Activated CD4-positive, alpha-beta memory T cell treated with anti-CD3 and anti-CD28 coated beads, Interleukin-2, amount 10 ng/mL, durations not matched to agents 7 days and 5 days (primary cell): ENCODE results near the gene NEDD4L. TPM values are rescaled to one million over a fixed set of nuclear protein-coding genes. Genes with fewer than 3 reads are reported as not detected.

ENCODE experiments used
- CTCF ChIA-PET: fragments of 350-600 bp; sonication (Branson Sonifier 250); formaldehyde crosslinking; loops from one replicate; lab custom pipeline; 2021; ENCODE audit warnings: antibody characterized with exemption, inconsistent platforms; lab: Charles Lee
- POLR2A ChIA-PET: fragments of 350-600 bp; sonication (Branson Sonifier 250); formaldehyde crosslinking; loops from one replicate; lab custom pipeline; 2021; ENCODE audit warnings: antibody characterized with exemption; lab: Charles Lee
- DNase-seq: peaks from one replicate; pipeline ENCODE4 v3.0.0-alpha.2; 2020
- H3K27ac Mint-ChIP-seq: one replicate; pipeline ENCODE4 v1.8.0; 2021; ENCODE audit warnings: mild to moderate bottlenecking, mixed read lengths
- H3K27me3 Mint-ChIP-seq: one replicate; pipeline ENCODE4 v1.8.0; 2021; ENCODE audit warnings: mixed read lengths
- H3K36me3 Mint-ChIP-seq: one replicate; pipeline ENCODE4 v1.8.0; 2021; ENCODE audit warnings: low read depth, mixed read lengths
- H3K4me1 Mint-ChIP-seq: one replicate; pipeline ENCODE4 v1.8.0; 2021; ENCODE audit warnings: mixed read lengths
- H3K4me3 Mint-ChIP-seq: one replicate; pipeline ENCODE4 v1.8.0; 2021; ENCODE audit warnings: mild to moderate bottlenecking, mixed read lengths
- H3K9me3 Mint-ChIP-seq: one replicate; pipeline ENCODE4 v1.8.0; 2021; ENCODE audit warnings: mixed read lengths
- total RNA-seq, 2 experiments: library from RNA; stranded (reverse); gene quantifications; one replicate each; pipeline ENCODE4 v1.2.3, GENCODE V29; 2021

NEDD4L gene
- total RNA-seq, 2 experiments from 2014 or later: 4.6 to 5.8 TPM

- Mint-ChIP-seq H3K9me3 (no peaks in the 10 kb centered on the region), H3K4me3 (no peak overlapping the region), H3K27me3 (peaks cover 1% of the 10 kb centered on the region), H3K27ac (no peak overlapping the region), H3K36me3 (no peaks in the 10 kb centered on the region), H3K4me1 (peaks cover 26% of the 10 kb centered on the region)
- CTCF ChIA-PET: no interaction called here
- DNase-seq: no peak
- POLR2A ChIA-PET: no interaction called here
Observed at GRCh38 chr18:58402951-58403702, 359.1 kb downstream of the NEDD4L start.

DNA sequence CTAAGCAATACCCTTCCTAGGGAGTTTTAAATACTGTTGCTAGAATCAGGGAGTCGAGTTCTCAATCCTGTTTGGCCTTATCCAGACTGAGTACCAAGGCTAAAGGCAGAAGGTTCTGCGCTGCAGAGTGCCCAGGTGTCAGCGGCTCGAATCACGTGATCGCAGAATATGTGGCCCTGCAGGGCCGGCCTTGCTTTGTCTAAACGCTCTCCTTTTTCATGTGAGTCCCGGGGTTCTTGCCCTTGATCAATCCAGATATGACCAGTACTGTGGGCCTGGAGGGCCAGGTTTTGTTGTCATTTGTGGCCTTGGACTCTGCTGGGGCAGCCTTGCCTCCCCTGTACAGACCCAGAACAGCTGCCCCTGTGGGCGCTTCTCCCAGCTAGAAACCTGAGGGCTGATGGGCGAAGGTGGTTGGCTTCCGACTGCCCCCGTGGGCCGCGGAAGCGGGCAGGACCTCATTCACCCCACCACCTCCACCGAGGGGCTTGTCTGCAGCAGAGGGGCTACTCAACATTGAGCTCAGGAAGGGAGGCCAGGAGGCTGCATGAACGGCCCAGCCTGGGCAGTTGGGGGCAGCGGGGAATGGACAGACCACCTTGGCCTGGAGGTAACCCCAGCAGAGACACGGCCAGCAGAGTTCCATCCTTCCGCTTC lies 359.9 kb downstream of the NEDD4L start:
- peaks cover 22% of the 10 kb centered on the region for H3K4me1 Mint-ChIP-seq
- no peaks in the 10 kb centered on the region for H3K9me3 Mint-ChIP-seq
- H3K36me3 Mint-ChIP-seq: no peaks in the 10 kb centered on the region
- ChIA-PET POLR2A (no interaction called here), CTCF (no interaction called here)
- no peak for DNase-seq
- peaks cover 1% of the 10 kb centered on the region for H3K27me3 Mint-ChIP-seq
- no peak overlapping the region for H3K4me3 Mint-ChIP-seq
- no peak overlapping the region for H3K27ac Mint-ChIP-seq

DNA sequence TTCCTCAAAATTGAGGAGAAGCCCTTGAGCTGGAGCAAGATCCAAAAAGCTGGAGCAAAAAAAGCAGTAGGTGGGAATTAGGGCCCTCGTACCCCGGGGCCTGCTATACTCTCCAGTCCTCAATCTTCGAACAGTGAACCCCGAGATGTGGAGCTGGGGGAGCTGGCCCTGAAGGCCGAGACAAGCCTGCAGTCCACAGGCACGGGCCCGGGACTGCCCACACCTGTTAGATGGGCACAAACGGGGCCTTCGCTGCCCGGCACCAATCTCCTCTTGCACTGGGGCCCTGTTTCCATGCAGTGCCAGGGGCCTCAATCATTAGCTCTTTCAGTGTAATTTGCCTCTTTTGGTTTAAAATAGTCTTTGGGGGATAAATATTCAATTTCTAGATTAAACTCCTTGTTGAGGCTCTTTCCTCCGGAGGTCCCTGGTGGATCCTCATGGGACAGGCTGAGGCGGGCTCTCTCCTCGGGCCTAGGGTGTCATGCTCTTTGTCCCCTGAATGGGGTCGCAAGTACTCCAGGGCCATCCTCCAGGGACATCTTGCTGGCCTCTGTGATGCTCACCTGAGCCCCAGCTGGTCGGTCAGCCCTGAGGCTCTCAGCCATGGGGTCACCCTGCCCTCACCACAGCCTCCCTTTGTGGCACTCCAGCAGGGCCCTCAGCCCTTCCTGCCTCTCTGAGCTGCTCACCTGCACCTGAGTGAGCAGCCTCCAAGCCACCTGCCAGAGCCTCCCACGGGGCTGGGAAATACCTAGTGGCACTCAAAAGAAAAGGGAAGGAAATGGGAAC lies 361.3 kb downstream of the NEDD4L start:
- H3K4me1 Mint-ChIP-seq: peaks cover 13% of the 10 kb centered on the region
- no peaks in the 10 kb centered on the region for H3K9me3 Mint-ChIP-seq
- no peak overlapping the region for H3K4me3 Mint-ChIP-seq
- no peaks in the 10 kb centered on the region for H3K36me3 Mint-ChIP-seq
- no peak overlapping the region for H3K27ac Mint-ChIP-seq
- peaks cover 1% of the 10 kb centered on the region for H3K27me3 Mint-ChIP-seq
- no peak for DNase-seq
- ChIA-PET POLR2A (no interaction called here), CTCF (no interaction called here)

DNA sequence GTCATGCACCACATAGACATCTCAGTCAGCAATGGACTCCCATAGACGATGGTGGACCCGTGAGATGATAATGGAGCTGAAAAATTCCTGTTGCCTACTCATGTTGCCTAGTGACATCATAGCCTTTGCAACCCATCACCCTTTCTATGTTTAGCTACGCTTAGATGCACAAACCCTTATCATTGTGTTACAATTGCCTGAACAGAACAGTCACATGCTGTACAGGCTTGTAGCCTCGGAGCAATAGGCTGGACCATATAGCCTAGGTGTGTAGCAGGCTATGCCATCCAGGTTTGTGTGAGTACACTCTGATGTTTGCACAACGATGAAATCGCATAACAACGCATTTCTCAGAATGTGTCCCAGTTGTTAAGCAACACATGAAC lies 363.2 kb downstream of the NEDD4L start:
- CTCF ChIA-PET: no interaction called here

DNA sequence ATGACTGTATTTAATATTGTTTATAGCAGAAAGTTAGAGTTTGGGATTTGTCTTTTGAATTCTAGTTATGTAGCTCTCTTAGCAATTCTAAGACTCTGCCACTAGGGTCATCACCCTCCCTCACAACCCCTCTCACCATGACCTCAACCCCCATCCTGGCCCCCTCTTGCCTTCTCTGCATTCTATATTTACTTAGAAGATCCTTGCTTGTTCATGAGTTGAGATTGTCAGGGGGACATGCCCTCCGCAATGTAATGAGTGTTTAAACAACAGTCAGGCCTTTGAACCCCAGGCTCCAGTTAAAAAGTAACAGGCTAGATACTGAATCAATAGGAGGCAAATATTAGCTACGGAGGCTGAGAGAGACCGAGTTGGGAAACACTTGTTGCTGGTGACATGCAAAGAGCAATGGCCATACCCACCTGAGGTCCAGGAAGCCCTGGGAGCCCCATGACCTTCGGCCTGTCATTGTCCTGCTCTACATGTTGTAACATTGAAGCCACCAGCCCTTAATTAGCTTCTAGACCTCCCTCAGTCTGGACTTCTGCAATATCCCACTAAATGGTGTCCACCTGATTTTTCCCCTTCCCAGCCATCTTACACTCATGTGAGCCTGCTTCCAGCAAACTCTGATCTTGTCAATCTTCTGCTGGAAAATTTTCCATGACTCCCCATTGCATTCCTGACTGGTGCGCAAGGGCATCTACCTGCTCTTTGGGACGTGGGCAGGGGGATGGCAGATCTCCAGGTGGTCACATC lies 363.8 kb downstream of the NEDD4L start:
- CTCF ChIA-PET: no interaction called here
- POLR2A ChIA-PET: no interaction called here
- H3K4me1 Mint-ChIP-seq: no peaks in the 10 kb centered on the region
- no peak for DNase-seq
- no peak overlapping the region for H3K4me3 Mint-ChIP-seq
- H3K27me3 Mint-ChIP-seq: peaks cover 1% of the 10 kb centered on the region
- no peaks in the 10 kb centered on the region for H3K36me3 Mint-ChIP-seq
- H3K27ac Mint-ChIP-seq: no peak overlapping the region
- no peaks in the 10 kb centered on the region for H3K9me3 Mint-ChIP-seq

More for the DNA sequence above, 363.2 kb downstream of the NEDD4L start:
- H3K9me3 Mint-ChIP-seq: no peaks in the 10 kb centered on the region
- H3K27me3 Mint-ChIP-seq: peaks cover 1% of the 10 kb centered on the region
- no peak for DNase-seq
- no peaks in the 10 kb centered on the region for H3K36me3 Mint-ChIP-seq
- H3K4me3 Mint-ChIP-seq: no peak overlapping the region
- no peaks in the 10 kb centered on the region for H3K4me1 Mint-ChIP-seq
- POLR2A ChIA-PET: no interaction called here
- H3K27ac Mint-ChIP-seq: no peak overlapping the region

GRCh38 chr18:58408665-58409064 lies 364.6 kb downstream of the NEDD4L start:
- H3K4me1 Mint-ChIP-seq: no peaks in the 10 kb centered on the region
- no peaks in the 10 kb centered on the region for H3K9me3 Mint-ChIP-seq
- no peaks in the 10 kb centered on the region for H3K36me3 Mint-ChIP-seq
- ChIA-PET POLR2A (no interaction called here), CTCF (no interaction called here)
- peaks cover 1% of the 10 kb centered on the region for H3K27me3 Mint-ChIP-seq
- DNase-seq: no peak
- H3K4me3 Mint-ChIP-seq: no peak overlapping the region
- H3K27ac Mint-ChIP-seq: no peak overlapping the region

DNA sequence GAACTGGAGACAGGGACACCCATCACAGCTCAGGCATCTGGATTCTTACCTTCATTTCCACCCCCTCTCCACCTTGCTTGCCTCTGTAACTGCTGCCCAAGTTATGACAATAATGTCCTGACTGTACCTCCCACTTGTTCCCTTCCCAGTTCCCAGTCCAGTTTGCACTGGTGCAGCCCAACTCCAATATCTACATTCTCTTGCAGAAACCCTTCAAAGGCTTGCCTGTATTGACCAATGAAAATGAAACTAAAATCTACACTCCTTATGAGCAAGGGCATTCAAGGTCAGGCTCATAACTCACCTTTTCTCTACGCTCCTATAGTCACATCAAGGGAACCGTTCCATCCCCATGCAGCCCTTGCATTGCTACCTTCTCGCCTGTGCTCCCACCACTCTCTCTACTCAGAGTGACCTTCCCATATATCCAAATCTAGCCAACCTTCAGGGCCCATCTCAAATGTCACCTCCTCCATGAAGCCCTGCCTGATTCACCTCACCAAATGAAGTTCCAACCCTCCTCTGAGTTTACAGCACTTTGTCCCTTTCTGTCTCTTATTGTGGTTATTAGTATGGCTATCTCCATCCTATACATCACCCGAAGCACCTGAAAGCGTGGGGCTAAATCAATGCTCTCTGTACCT lies 365.9 kb downstream of the NEDD4L start:
- CTCF ChIA-PET: no interaction called here
- Mint-ChIP-seq H3K27me3 (peaks cover 1% of the 10 kb centered on the region), H3K4me3 (no peak overlapping the region), H3K9me3 (no peaks in the 10 kb centered on the region), H3K36me3 (no peaks in the 10 kb centered on the region), H3K4me1 (no peaks in the 10 kb centered on the region), H3K27ac (no peak overlapping the region)
- POLR2A ChIA-PET: no interaction called here
- DNase-seq: no peak

DNA sequence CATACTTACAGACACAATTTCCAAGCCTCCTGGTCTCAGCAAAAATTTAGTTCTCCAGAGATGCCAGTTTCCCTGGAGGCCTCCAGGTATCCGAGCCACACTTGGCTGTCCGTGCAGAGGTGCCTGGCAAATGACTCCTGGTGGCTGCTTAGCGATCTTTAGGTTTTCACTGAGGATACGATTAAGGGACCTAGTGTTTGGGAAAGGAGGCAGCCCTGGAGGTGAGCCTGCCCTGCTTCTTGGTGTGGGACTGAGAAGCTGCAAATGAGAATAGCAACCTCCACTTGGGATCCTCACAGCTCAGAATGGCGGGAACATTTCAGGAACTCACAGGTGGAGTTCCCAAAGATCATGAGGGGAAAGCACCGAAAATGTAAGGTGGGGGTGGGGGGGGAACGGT lies 367.3 kb downstream of the NEDD4L start:
- H3K4me3 Mint-ChIP-seq: no peak overlapping the region

DNA sequence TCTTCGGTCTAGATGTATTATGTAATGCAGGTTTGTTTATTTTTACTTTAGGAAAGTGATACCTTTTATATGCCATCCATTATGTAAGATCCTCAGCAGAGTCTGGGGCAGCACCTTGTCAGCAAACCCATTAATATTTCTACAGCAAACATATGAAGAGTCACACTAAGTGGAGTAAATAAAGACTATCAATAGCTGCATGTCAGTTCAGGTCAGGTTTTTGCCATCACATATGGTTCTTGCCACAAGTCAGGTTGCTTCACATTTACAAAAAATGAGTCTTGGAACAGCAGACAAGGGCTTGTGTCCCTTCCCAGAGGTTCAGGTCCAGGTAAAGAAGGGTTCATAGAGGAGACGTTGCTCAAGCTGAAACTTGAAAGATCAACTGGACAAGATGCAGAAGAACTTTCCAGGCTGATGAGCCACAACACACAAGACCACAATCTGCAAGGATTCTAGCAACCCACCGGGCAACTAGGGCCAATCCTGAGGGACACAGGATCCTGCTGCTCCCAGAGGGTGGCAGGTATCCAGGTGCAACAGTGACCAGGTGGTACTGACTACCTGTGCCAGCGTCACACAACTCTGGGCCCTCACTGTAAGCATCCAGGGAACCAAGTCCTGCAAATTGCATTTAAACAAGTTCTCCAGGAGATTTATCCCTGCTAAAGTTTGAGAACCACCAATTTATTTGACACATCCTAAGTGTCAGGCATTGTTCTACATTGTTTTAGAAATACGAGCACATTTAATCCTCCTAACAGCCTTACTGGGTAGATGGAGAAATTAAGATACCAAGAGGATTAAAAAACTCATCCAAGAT lies 369.0 kb downstream of the NEDD4L start:
- Mint-ChIP-seq H3K4me1 (no peaks in the 10 kb centered on the region), H3K27me3 (peaks cover 3% of the 10 kb centered on the region), H3K4me3 (no peak overlapping the region), H3K36me3 (no peaks in the 10 kb centered on the region), H3K9me3 (no peaks in the 10 kb centered on the region), H3K27ac (no peak overlapping the region)
- CTCF ChIA-PET: no interaction called here
- DNase-seq: no peak
- POLR2A ChIA-PET: no interaction called here

More for the DNA sequence above, 367.3 kb downstream of the NEDD4L start:
- ChIA-PET CTCF (interaction anchor here (0.7 kb wide), 1 partner anchor 103 kb away, joined by 3 read pairs; no protein-coding TSS in a partner anchor), POLR2A (no interaction called here)
- H3K27ac Mint-ChIP-seq: no peak overlapping the region
- no peaks in the 10 kb centered on the region for H3K36me3 Mint-ChIP-seq
- no peaks in the 10 kb centered on the region for H3K9me3 Mint-ChIP-seq
- DNase-seq: no peak
- peaks cover 5% of the 10 kb centered on the region for H3K27me3 Mint-ChIP-seq
- H3K4me1 Mint-ChIP-seq: no peaks in the 10 kb centered on the region

DNA sequence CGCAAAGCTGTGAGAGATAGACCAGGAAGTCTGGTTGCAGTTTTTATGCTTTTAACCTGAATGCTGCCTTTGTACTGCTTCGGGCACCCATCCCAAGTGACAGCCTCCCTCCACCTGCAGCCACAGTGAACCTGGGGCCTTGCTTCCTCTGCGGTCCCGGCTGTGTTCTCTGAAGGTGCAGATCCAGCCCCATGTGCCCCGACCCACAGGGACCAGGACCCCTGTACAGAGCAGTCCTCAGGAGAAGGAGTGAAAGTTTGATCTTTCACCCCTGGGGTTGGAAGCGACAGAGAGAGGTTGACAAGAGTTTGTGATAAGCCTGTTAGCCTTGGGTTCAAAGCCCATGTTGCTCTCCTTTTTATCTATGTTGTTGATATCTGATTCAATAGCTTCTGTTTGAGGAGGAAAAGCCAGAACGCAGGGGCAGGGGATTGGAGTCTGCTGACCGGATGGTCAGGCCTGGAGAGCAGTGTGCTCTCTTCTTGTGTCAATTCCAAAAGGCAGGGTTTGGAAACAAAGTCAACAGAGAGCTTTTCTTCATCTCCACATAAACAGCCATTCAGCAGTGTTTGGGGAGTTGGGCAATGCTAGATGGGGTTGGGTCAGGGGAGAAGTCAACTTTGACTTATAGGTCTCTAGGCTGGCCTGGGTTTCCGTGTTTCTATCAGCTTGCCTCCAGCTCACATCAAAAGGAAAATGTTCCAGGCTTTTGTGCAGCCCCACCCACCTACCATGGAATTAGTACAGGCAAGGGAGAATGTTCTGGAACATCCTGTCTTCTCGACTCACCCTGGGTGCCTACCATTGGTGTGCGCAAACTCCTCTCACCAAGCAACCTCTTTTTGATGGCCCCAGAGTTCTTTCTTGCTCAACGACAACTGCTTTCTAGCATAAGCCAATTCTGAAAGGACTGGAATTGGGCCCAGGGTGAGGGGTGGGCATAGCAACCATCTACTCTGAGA lies 369.9 kb downstream of the NEDD4L start:
- Mint-ChIP-seq H3K9me3 (no peaks in the 10 kb centered on the region), H3K27ac (no peak overlapping the region)
- POLR2A ChIA-PET: no interaction called here

GRCh38 chr18:58416014-58416703 lies 372.1 kb downstream of the NEDD4L start:
- Mint-ChIP-seq H3K4me3 (no peak overlapping the region), H3K36me3 (no peaks in the 10 kb centered on the region), H3K27ac (no peak overlapping the region), H3K9me3 (peaks cover 7% of the 10 kb centered on the region), H3K4me1 (no peaks in the 10 kb centered on the region), H3K27me3 (peaks cover 10% of the 10 kb centered on the region)
- POLR2A ChIA-PET: no interaction called here
- DNase-seq: no peak
- CTCF ChIA-PET: no interaction called here

More for the DNA sequence above, 369.9 kb downstream of the NEDD4L start:
- DNase-seq: no peak
- no peaks in the 10 kb centered on the region for H3K36me3 Mint-ChIP-seq
- H3K4me1 Mint-ChIP-seq: no peaks in the 10 kb centered on the region
- no peak overlapping the region for H3K4me3 Mint-ChIP-seq
- CTCF ChIA-PET: no interaction called here
- peaks cover 3% of the 10 kb centered on the region for H3K27me3 Mint-ChIP-seq
